Tongue (tissue), 3 donors: ENCODE results near the gene TBC1D24. TPM values are rescaled to one million over a fixed set of nuclear protein-coding genes. Genes with fewer than 3 reads are reported as not detected.
"Not testable (repeated sequence)": the region's sequence is repeated elsewhere in the genome, so short reads cannot be mapped to it uniquely, and the experiment has no call there.

Experiments used
- DNase-seq: peaks from one replicate; pipeline ENCODE4 v3.0.0-alpha.2; 2015
- small RNA-seq: library from RNA; depleted of rRNA; stranded (forward); fragments of <200 nt; gene quantifications from one replicate; pipeline ENCODE3, GENCODE V24; 2014; ENCODE audit warnings: low replicate concordance
- total RNA-seq: library from RNA; depleted of rRNA; stranded (reverse); fragments of >200 nt; gene quantifications from one replicate; pipeline ENCODE4 v1.2.3, GENCODE V29; 2014

The TBC1D24 gene
- total RNA-seq, 1 donor from 2014 or later = 20.4 TPM

- DNase-seq = not testable (repeated sequence)
Observed at GRCh38 chr16:2533142-2533755, 58.3 kb downstream of the TBC1D24 start.

- DNase-seq = no peak
Observed at GRCh38 chr16:2533912-2534311, 59.0 kb downstream of the TBC1D24 start.

GRCh38 chr16:2534335-2534734 is 59.4 kb downstream of the TBC1D24 start:
- DNase-seq = not testable (repeated sequence)

DNA sequence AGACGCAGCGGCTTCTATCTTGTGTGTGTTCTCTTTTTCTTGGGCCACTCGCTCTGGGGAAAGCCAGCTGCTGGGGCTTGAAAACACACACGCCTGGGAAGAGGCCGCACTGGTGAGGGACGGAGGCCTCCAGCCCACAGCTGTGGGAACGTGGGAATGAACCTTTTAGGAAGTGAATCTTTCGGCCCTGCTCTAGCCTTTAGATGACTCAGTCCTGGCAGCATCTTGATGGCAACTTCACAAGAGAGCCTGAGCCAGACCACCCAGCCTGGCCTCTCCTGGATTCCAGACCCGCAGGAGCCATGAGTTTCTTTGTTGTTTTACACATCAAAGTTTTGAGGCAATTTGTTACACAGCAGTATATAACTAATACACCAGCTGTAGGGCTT is 60.7 kb downstream of the TBC1D24 start:
- DNase-seq = peak; percentile 45

- peak; percentile 98 for DNase-seq
Observed at GRCh38 chr16:2537451-2538379, 62.8 kb downstream of the TBC1D24 start, which contains the start of gene PDPK1. Gene PDPK1 (plus strand): TSS chr16:2538021. CDS start chr16:2538113, 92 bp downstream.

DNA sequence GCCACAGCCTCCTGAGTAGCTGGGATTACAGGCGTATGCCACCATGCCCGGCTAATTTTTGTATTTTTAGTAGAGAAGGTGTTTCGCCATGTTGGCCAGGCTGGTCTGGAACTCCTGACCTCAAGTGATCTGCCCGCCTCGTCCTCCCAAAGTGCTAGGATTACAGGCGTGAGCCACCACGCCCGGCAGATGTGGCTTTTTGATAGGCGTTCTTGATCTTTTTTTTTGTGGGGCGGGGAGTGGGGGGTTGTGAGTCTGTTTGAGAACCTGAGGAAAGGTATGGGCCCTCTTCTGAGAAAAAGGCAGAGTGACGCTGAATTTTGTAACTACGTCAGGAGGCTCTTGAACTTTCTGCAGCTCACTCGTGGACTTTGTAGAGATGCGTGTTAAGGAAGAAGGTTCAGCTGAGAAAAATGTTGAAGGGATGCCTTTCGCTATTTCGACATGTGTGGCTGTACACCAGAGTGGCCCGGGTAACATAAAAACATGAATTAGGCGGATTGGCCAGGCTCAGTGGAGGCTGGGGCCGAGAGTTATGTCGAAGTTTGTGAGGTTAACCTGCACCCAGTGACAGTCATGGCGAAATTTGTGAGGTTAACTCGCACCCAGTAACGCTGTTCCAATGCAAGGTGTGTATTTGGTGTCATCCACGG is 64.4 kb downstream of the TBC1D24 start:
- DNase-seq = not testable (repeated sequence)

DNA sequence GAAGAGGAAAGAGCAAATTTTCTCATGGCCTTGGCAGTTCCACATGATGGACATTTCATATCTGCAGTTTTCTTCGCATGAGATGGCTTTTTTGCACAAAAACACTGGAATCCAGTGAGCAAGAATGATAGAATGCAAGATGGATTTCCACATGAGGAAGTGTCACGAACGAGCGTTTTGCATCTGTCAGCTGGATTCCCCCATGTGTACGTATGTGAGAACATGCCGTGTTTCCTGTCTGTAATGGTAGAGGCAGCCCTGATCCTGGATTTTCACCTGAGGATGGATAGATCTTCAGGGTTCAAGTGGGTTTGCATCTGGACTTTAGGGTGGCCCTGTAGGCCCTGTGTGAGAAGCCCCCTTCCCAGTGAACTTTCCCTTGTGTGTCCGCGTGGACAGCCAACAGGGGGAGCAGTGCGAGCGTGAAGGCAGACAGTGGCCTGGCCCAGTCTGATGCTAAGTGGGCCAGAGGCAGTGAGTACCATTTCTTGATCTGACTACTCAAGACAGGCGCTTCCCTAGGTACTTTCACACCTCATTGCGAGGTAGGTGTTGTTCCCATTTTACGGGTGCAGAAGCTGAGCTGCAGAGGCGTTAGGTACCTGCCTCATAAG is 65.0 kb downstream of the TBC1D24 start:
- not testable (repeated sequence) for DNase-seq

GRCh38 chr16:2540912-2541311 is 66.0 kb downstream of the TBC1D24 start:
- not testable (repeated sequence) for DNase-seq

DNA sequence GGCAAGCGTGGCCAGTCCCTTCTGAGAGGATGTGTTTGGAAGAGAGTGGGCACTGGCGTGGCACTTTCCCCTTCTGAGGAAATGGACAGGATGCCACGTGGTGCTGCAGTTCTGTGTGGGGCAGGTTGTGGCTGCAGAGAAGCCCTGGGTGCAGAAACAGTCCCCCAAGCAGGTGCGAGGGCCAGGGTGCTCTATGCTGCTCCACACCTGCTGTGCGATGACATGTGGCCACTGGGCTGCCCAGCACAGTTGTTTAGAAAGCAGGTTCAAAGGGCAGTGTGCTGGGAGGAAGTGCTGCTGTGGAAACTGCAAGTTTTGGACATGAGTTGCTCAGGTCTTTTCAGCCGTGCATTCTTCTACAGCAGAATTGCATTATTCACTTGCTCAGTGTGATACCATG is 66.5 kb downstream of the TBC1D24 start:
- peak; percentile 32 for DNase-seq

DNA sequence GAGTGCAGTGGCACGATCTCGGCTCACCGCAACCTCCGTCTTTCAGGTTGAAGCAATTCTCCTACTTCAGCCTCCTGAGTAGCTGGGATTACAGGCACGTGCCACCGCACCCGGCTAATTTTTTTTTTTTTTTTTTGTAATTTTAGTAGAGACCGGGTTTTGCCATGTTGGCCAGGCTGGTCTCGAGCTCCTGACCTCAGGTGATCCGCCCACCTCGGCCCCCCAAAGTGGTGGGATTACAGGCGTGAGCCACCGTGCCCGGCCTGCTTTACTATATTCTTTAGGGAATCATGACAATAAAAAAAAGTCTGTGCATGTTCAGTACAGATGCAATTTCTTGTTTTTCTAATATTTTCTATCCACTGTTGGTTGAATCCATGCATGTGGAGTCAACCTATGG is 68.8 kb downstream of the TBC1D24 start:
- not testable (repeated sequence) for DNase-seq

- DNase-seq = not testable (repeated sequence)
Observed at GRCh38 chr16:2550283-2550878, 75.5 kb downstream of the TBC1D24 start.

DNA sequence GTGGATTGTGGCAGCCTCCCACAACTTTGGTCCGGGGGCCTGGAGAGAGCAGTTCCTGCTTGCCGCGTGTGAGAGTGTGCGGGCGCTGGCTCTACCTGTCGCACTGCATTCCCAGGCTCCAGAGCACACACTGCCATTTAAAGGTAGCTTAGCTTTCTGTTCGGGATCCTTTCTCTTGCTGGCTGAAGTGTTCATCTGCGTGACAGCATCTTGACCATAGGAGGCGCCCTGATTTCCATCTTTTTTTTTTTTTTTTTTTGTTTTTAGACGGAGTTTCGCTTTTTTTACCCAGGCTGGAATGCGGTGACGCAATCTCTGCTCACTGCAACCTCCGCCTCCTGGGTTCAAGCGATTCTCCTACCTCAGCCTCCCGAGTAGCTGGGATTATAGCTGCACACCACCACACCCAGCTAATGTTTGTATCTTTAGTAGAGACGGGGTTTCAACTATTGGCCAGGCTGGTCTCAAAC is 76.5 kb downstream of the TBC1D24 start:
- not testable (repeated sequence) for DNase-seq

GRCh38 chr16:2554709-2555425 is 79.9 kb downstream of the TBC1D24 start:
- DNase-seq = not testable (repeated sequence)

Small RNA genes lying within 50 kb of the gene (small RNA-seq; reads per million reads assigned to genes)
- gene AC093525.1 (not detected), gene MIR3178 (0.10 reads per million), gene MIR6768 (not detected)

Other genes with a start within 250 kb of the TBC1D24 start
- gene DNASE1L2, start 238.7 kb upstream of the TBC1D24 start, total RNA-seq = 1.3 TPM
- gene ECI1, start 223.5 kb upstream of the TBC1D24 start, total RNA-seq = 83.7 TPM
- gene RNPS1, start 207.0 kb upstream of the TBC1D24 start, total RNA-seq = 90.2 TPM
- 8.7 TPM for gene ABCA3, start 134.4 kb upstream of the TBC1D24 start, total RNA-seq
- 9.3 TPM for gene CCNF, start 45.7 kb upstream of the TBC1D24 start, total RNA-seq
- 3.4 TPM for gene TEDC2, start 15.0 kb upstream of the TBC1D24 start, total RNA-seq
- 9.1 TPM for gene NTN3, start 3.8 kb upstream of the TBC1D24 start, total RNA-seq
- gene ATP6V0C, start 38.8 kb downstream of the TBC1D24 start, total RNA-seq = 22.9 TPM
- 24.6 TPM for gene AMDHD2, start 45.2 kb downstream of the TBC1D24 start, total RNA-seq
- gene CEMP1, start 56.3 kb downstream of the TBC1D24 start, total RNA-seq = 0.72 TPM
- gene PDPK1, start 62.9 kb downstream of the TBC1D24 start, total RNA-seq = 24.5 TPM
- 28.4 TPM for gene KCTD5, start 207.4 kb downstream of the TBC1D24 start, total RNA-seq
- 3.5 TPM for gene PRSS27, start 245.1 kb downstream of the TBC1D24 start, total RNA-seq